PFSK-1 (cell line): Measurements from ENCODE around the gene TMEM62.

Experiments
- FOXP2 ChIP-seq: optimal IDR thresholded peaks from 2 replicates; pipeline ENCODE3; 2011; ENCODE audit warnings: borderline replicate concordance, control low read depth, inconsistent platforms; ENCODE audit not compliant: insufficient read depth; ENCODE audit errors: extremely low read length, extremely low read depth
- POLR2AphosphoS5 ChIP-seq: IDR thresholded peaks from 2 replicates; pipeline ENCODE4 v1.6.1; 2012; ENCODE audit warnings: low read depth, mild to moderate bottlenecking, control low read depth, low read length, moderate library complexity
- REST ChIP-seq, 2 experiments: IDR thresholded peaks; 2 replicates each; pipeline versions ENCODE4 v1.6.1 to v1.8.0; 2011 to 2012; ENCODE audit warnings: low read depth in 2 of 2, low read length in 2 of 2, control low read depth in 1 of 2, inconsistent platforms in 1 of 2, mild to moderate bottlenecking in 1 of 2, moderate library complexity in 1 of 2; ENCODE audit not compliant: insufficient read depth in 1 of 2
- SIN3A ChIP-seq: IDR thresholded peaks from 2 replicates; pipeline ENCODE4 v1.6.1; 2012; ENCODE audit warnings: mild to moderate bottlenecking, low read length, moderate library complexity, borderline replicate concordance; ENCODE audit not compliant: insufficient read depth
- TAF1 ChIP-seq: IDR thresholded peaks from 2 replicates; pipeline ENCODE4 v1.6.1; 2012; ENCODE audit warnings: low read length, control low read depth, borderline replicate concordance; ENCODE audit not compliant: insufficient read depth

Gene TMEM62

GRCh38 chr15:43094416-43095030, 38.9 kb upstream of the TMEM62 start:
- TF ChIP-seq SIN3A (no peak), TAF1 (no peak), FOXP2 (no peak), REST (IDR thresholded peaks at IDR 0.05; ENCODE audit: insufficient read depth in 1 of 2, low read depth in 2 of 2, low read length in 2 of 2) (no peak), POLR2AphosphoS5 (no peak)

GRCh38 chr15:43095243-43095642, 38.1 kb upstream of the TMEM62 start:
- TF ChIP-seq SIN3A (no peak), POLR2AphosphoS5 (no peak), REST (IDR thresholded peaks at IDR 0.05; ENCODE audit: insufficient read depth in 1 of 2, low read depth in 2 of 2, low read length in 2 of 2) (no peak), TAF1 (no peak), FOXP2 (no peak)

GRCh38 chr15:43095708-43096347, 37.6 kb upstream of the TMEM62 start:
- TF ChIP-seq REST (IDR thresholded peaks at IDR 0.05; ENCODE audit: insufficient read depth in 1 of 2, low read depth in 2 of 2, low read length in 2 of 2) (no peak), POLR2AphosphoS5 (no peak), TAF1 (no peak), FOXP2 (no peak), SIN3A (no peak)

GRCh38 chr15:43096411-43096810, 37.0 kb upstream of the TMEM62 start:
- TF ChIP-seq POLR2AphosphoS5 (no peak), REST (IDR thresholded peaks at IDR 0.05; ENCODE audit: insufficient read depth in 1 of 2, low read depth in 2 of 2, low read length in 2 of 2) (no peak), SIN3A (no peak), FOXP2 (no peak), TAF1 (no peak)
